ENCODE data around the gene KIAA1217.

DNA sequence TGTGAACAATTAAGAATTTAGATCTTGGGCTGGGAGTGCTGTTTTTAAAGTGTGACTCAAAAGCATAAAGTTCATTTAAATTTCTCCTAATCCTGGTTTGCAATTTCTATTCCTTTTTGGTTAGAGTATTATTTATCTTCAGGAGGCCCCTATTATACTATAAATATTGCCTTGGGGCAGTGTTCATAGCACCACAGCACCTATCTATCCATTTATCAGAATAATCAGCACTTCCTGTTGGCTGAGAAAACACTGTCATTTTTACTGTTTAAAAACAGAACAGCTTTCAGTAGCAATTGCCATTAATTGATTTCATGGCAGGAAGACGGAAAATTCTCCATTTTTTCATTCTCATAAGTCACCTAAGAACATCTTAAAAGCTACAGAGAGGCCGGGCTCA is 111.4 kb downstream of the KIAA1217 start:
- TF ChIP-seq, protein P1, sequence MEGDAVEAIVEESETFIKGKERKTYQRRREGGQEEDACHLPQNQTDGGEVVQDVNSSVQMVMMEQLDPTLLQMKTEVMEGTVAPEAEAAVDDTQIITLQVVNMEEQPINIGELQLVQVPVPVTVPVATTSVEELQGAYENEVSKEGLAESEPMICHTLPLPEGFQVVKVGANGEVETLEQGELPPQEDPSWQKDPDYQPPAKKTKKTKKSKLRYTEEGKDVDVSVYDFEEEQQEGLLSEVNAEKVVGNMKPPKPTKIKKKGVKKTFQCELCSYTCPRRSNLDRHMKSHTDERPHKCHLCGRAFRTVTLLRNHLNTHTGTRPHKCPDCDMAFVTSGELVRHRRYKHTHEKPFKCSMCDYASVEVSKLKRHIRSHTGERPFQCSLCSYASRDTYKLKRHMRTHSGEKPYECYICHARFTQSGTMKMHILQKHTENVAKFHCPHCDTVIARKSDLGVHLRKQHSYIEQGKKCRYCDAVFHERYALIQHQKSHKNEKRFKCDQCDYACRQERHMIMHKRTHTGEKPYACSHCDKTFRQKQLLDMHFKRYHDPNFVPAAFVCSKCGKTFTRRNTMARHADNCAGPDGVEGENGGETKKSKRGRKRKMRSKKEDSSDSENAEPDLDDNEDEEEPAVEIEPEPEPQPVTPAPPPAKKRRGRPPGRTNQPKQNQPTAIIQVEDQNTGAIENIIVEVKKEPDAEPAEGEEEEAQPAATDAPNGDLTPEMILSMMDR (IDR thresholded peaks at IDR 0.05): no peak
- TF ChIP-seq POLR2A (IDR thresholded peaks at IDR 0.05): no peak

Data from thyroid gland (tissue), 4 donors.